Left lobe of liver (tissue), 2 donors: ENCODE data around the gene RNF123. TPM values are rescaled to one million over a fixed set of nuclear protein-coding genes. Genes with fewer than 3 reads are reported as not detected.

Experiments used
- ATAC-seq: fragments of 200-7000 bp; cut with Tn5 transposase; one replicate; pipeline ENCODE4 v1.9.1; 2020; ENCODE audit warnings: mild to moderate bottlenecking, moderate library complexity
- DNase-seq: peaks from one replicate; pipeline ENCODE4 v3.0.0-alpha.2; 2020; ENCODE audit warnings: low spot score
- total RNA-seq: library from RNA; stranded (reverse); gene quantifications from one replicate; pipeline ENCODE4 v1.2.1, GENCODE V29; 2021
- donor health status: DM: no; HTN: no; CAD: no; lungs with moderate emphysema.
- donor health status: DM: no; HTN: yes; CAD: no.

The RNF123 gene
- total RNA-seq, 1 donor from 2014 or later: 59.4 TPM

DNA sequence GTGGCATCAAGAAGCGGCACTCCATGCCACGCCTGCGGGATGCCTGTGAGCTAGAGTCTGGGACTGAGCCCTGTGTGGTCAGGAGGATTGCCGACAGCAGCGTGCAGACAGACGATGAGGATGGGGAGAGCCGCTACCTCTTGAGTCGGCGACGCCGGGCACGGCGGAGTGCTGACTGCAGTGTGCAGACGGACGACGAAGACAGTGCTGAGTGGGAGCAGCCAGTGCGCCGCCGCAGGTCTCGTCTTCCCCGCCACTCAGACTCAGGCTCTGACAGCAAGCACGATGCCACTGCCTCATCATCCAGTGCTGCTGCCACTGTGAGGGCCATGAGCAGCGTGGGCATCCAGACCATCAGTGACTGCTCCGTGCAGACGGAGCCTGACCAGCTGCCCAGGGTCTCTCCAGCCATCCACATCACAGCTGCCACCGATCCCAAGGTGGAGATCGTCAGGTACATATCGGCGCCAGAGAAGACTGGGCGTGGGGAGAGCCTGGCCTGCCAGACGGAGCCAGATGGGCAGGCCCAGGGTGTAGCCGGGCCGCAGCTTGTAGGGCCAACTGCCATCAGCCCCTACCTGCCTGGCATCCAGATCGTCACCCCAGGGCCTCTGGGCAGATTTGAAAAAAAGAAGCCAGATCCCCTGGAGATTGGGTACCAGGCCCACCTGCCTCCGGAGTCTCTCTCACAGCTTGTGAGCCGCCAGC lies 32.0 kb upstream of the RNF123 start:
- no peak for ATAC-seq
- DNase-seq: no peak

DNA sequence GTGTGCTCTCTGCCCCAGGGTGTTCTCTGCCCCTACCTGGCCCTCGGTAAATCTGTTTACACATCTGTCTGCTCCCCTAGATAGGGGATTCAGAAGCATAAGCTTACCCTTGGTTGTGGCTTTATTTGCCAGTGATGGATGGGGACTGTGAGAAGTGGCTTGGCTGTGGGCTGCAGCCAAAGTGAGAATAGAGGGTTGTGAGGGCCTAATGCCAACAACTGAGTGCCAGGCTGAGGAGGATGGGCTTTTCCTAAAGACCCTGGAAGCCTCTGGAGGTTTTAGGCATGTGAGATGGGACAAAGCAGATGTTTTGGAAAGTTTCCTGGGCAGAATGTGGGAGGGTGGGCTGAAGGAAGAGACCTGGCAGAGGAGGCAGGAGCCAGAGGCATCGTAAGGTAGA lies 30.6 kb upstream of the RNF123 start:
- ATAC-seq: no peak
- no peak for DNase-seq

DNA sequence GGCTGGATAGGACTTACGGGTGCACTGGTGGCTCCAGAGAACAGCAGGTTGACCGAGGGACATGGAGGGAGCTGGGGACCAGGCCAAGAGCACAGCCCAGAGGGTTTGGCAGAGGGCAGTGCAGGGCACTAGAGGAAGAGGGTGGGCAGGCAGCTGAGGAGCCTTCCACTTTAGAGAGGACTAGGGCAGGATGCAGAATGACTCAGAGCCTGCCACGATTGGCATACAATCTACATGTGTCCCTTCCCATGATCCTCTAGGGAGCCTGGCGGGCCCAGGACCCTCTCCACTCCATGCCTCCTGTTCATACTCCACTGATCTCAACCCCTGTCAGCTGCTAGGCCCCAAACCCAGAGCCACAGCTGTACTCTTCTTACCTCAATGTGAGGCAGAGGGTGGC lies 29.6 kb upstream of the RNF123 start:
- DNase-seq (no peak), ATAC-seq (no peak)

DNA sequence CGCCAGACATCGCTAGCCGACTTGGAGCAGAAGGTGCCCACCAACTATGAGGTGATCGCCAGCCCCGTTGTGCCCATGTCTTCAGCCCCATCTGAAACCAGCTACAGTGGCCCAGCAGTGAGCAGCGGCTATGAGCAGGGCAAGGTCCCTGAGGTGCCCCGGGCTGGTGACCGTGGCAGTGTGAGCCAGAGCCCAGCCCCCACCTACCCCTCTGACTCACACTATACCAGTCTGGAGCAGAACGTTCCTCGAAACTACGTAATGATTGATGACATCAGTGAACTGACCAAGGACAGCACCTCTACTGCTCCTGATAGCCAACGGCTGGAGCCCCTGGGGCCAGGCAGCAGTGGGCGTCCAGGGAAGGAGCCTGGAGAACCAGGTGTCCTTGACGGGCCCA lies 28.1 kb upstream of the RNF123 start:
- DNase-seq: no peak
- no peak for ATAC-seq

DNA sequence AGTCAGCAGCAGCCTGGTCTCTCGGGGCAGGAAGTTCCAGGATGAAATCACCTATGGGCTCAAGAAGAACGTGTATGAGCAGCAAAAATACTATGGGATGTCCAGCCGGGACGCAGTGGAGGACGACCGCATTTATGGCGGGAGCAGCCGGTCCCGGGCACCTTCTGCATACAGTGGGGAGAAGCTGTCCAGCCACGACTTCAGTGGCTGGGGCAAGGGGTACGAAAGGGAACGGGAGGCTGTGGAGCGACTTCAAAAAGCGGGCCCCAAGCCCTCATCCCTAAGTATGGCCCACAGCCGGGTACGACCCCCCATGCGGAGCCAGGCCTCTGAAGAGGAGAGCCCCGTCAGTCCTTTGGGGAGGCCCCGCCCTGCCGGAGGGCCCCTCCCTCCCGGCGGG lies 27.3 kb upstream of the RNF123 start:
- ATAC-seq (no peak), DNase-seq (no peak)

DNA sequence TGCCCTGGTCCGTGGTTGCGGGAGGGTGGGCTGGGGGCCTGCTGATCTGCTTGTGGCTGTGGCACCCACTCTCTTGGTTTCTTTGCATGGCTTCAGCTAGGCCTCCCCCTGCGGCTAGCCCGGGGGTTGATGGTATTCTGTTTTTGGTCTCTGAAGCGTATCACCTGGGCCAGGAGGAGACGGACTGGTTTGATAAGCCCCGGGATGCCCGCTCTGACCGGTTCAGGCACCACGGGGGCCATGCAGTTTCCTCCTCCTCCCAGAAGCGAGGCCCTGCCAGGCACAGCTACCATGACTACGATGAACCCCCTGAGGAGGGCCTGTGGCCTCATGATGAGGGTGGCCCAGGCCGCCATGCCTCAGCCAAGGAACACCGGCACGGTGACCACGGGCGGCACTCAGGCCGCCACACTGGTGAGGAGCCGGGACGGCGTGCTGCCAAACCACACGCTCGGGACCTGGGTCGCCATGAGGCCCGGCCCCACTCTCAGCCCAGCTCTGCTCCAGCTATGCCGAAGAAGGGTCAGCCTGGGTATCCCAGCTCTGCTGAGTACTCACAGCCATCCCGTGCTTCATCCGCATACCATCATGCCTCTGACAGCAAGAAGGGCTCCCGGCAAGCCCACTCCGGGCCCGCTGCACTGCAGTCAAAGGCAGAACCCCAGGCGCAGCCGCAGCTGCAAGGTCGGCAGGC lies 26.5 kb upstream of the RNF123 start:
- ATAC-seq (no peak), DNase-seq (no peak)

DNA sequence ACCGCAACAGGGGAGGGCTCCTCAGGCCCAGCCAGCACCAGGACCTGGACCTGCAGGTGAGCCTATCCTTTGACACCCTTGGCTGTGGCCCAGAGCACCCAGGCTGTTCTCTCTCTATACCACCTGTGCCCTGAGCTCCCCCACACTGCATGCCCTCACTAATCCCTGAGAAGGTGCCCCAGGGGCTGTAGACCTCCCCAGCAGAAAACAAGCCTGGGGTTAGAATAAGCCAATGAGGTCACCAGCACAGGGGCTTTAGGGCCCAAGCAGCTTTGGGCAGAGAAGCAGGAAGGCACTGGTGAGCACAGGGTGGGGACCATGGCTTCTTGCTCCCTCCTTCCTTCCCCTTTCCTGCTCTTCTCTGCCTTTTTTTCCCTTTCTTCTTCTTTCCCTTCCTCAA lies 25.5 kb upstream of the RNF123 start:
- DNase-seq: no peak
- ATAC-seq: no peak

DNA sequence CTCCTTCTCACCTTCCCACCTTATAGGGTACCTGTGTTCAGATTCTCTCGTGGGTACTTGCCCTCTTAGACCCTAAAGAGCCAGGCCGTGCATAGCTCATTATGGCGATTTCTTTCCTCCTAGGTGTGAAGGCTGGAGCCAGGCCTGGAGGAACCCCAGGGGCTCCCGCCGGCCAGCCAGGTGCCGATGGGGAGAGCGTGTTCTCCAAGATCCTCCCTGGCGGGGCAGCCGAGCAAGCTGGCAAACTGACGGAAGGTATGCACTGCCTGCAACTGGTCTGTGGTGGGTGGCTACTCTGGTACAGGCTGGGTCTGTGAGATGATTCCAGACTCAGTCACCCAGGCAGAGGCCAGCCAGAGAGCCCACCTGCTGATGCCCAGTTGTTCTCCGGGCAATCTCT lies 25.1 kb upstream of the RNF123 start:
- DNase-seq (no peak), ATAC-seq (no peak)

DNA sequence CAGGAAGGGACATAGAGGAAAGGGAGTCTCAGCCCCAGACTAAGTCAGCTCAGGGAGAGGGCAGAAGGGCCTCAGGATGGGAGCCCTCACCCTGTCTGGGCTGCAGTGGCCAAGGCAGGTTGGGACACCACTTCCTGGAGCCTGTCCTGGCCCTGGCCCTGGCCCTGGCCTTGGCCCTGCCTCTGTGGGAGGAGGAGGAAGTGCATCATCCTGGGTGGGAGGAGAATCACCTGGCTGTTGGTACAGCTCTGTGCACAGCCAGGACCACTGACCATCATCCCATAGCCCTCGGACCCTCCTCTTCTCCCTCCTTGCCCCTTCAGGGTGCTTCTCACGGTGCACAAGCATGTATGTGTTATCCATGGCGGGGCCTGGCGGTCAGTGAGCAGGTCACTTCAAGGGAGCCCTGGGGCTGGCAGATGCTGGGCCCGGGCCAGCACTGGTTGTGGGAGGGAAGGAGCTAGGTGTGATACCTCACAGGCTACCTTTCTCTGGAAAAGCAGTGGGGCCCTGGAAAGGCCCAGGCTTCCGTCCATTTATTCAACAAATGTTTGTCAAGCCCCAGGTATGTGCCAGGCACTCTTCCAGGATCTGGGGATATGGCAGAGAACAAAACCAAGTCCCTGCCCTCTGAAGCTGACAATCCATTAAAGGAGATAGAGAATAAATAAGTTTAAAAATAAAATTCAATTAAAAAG lies 23.4 kb upstream of the RNF123 start:
- peak; percentile 75 for ATAC-seq
- DNase-seq: peak; percentile 75

DNA sequence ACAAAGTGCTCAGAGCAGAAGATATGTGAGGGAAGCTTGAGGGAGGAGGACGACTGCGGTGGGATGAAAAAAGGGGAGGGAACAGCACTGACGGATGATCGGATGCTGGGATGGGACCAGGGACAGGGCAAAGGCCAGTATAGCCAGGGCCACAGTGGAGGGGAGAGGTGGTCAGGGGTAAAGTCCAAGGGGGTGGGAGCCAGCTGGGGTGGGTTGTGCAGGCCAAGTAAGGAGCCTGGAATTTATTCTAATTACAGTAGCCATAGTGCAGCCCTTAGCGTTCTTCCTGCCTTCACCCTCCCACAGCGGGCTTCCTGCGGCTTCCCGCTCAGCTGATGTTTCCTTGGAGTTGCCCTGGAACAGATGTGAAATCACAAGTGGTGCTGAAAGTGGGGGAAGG lies 22.8 kb upstream of the RNF123 start:
- DNase-seq (peak; percentile 75), ATAC-seq (peak; percentile 47)

DNA sequence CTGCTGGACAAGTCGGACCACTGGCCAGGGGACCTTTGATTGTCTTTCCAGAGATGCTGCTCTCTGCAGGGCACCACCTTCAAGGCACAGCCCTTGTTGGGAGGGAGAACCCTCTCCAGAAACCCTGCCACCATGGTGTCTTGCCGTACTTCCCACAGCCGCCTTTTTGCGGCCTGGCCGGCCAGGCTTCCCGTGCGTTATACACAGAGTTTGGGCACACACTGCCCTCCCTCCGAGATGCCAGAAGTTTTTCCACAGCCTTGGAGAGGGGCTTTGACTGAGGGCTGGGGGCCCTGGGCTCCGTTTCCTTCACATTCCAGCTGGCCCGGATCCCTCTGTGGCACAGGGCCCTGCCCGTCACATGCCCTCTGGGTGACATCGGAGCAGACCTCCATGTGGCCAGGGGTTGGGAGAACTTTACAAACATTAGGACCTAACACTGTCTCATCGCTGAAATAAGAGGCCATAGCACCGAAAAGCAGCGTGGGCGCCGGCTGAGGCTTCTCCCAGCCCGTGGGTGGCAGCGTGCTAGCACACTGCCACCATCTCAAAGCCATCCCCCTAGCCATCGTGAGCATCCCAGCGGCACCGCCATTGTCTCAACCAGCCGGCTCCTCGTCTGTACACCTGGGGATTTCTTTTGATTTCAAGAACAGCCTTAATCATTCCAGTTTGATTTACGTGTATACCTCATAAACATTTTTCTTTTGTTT lies 21.5 kb upstream of the RNF123 start:
- ATAC-seq (no peak), DNase-seq (no peak)

DNA sequence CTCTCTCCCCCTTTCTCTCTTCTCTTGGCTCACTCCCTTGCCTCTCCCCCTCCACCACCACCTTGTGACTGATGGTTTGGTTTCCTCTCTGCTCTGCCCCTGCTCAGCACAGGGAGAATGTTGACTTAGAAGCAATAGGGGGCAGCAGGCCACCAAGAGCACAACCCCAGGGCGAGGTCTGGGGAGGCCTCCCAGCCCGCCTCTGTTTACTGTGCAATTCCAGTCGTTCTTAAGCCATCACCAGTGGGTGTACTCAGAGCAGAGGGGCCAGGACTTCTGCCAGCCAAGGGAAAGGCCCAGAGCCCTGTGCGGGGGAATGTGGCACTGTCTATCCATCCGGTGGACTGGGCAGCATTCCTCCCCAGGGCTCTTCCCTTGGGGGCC lies 21.0 kb upstream of the RNF123 start:
- DNase-seq: no peak
- ATAC-seq: peak; percentile 0

DNA sequence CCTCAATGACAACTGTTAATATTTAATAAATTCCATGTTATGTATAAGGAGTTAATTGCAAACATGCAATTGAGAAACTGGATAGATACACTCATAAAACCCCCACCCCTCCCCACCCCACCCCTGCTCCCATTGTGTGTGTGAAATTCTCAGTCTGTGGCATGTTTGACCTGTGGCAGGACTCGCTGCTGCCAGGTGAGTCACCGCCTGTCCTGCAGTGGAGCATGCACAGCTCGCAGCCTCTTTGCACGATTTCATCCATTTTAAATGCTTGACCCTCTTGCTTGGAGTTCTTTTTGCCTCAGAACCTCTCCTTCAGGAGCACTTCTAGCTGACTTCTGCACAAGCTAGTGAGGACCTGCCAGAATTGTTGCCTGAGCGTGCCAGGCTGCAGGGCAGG lies 20.5 kb upstream of the RNF123 start:
- DNase-seq (no peak), ATAC-seq (no peak)

DNA sequence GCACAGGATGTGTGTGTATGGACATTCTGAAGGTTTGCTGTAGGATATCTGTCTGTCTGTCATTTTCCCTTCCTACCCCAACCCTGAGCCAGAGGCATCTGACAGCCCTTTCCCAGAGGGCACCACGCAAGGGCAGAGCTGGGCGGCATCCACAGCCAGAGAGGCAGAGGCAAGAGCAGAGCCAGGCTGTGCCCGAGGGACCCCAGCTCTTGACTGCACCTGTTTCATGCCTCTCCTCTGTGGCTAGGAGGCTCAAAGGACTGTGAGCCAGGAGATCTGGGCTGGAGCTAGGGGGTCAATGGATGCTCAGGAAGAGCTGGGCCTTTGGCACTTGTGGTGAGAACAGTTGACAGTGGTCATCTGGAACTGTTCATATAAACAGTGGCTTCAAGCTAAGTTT lies 20.0 kb upstream of the RNF123 start:
- no peak for DNase-seq
- no peak for ATAC-seq

DNA sequence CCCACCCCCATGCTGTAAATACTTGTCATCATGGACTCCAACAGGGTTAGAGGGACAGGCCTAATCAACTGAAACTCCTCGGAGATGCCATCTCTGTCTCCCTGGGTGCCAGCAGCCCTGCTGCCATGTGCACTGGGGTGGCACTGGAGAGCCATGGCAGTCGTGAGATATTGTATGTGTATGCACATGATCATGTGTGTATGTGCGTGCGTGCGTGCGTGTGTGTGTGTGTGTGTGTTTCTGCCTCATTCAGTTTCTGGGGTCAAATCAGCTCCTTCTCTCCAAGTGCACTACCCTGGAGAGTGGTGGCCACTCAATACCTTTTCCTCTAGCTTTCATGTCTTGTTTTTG lies 18.4 kb upstream of the RNF123 start:
- no peak for DNase-seq
- ATAC-seq: no peak

DNA sequence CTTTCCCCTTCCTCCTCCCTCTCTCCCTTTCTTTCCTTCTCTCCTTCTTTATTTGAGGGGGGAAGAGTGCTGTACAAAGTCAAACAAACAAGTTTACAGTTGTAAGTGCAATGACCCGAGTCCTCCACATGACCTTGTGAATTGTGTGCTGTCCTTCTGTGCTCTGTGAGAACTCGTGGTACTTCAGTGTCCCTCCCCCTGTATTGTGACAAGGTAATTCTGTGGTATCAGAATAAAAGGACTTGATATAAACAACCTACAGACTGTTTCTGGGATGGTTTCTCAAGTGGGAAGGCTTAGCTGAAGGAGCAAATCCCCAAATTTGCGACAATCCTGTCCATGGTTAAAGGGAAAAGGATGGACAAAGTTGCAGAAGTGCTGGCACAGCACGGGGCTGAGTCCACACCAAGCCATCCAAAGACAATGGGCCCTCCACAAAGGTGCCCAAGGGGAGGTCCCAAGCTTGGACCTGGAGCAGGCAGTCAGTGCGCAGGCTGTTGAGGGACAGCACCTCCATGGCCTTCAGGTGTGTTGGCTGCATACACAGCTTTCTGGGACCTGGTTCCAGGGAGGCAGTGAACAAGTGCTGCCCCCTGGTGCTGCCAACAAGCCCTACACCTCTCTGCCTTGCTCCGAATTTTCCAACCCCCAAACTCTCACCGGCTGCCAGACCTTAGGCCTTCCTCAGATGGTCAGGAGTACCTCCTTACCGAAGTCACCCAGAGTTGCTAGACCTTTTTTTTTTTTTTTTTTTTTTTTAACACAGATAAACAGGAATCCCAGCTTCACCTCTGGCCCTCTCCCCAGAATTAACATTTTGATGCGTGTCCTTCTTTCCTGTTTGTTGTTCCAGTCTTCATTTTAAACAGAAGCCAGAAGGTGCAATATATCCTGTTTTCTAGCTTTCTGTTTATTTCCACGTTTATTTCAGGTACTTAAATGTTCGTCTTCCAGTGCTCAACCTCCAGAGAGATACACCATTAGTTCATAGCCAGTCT lies 17.8 kb upstream of the RNF123 start:
- ATAC-seq (peak; percentile 58), DNase-seq (peak; percentile 87)

DNA sequence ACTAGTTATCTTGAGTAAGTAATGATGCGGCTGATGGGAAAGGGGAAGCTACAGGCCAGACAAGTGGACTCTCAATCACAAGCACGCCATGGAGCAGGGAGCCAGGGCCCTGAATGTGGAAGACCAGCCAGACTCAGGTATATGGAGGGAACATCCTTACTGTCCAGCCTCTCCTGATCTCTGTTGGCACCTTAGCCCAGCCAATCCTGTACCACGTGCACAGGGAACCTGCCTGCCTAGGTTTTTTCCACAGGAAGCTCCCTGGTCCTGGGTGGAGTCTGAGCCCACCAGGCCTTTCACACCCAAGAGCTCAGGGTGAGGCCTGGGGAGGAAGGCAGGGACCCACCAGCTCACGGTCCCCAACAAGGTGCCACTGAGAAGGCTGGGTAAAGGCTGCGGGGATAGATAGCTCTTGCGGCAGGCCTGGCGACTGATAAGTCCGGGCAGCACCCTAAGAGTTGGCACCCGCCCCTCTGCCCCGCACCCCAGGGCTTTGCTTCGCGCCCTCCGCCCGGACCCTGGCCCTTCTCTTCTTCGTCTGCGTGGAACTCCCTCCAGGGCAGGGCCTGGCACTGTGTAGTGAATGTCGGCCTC lies 16.1 kb upstream of the RNF123 start:
- DNase-seq (no peak), ATAC-seq (peak; percentile 1)

DNA sequence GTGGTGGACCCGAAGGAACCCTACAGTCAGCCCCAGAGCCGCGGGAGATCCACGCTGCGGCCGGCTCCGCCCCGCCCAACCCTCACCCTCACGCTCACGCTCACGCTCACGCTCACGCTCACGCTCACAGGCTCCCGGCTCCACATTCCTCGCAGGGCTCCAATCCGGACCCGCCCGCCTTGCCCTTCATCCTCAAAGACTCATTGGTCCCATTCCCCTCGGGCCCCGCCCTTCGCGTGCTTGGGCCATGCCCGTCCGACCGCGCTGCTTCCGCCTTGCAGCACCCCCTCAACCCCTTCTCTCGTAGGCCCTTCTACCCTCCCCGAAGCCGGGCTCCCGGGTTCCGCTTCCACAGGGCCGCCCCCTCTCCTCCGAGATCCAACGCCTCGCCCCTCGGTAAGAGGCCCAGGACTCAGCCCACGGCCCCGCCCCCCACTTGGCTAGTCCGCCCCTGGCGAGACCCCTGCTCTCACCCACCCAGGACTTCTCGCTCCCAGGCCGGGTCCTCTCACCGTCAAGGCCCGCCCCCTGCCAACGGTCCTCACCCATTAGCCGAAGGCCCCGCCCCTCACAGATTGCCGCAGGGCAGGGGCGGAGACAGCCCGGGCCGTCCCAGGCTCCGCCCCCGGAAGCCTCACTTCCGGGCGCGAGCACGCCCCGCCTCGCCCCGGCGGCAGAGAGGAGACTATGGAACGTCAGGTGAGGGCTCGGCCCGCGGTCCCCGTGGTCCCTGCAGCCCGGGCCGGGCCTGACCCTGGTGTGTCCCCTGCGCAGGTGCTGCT lies 15.5 kb upstream of the RNF123 start, which contains the start of gene APEH:
Gene APEH (plus strand): TSS at position 637 of the 782 bp plus-strand sequence. CDS start 51 bp downstream, at position 688.
- ATAC-seq (peak; percentile 80), DNase-seq (peak; percentile 98)

DNA sequence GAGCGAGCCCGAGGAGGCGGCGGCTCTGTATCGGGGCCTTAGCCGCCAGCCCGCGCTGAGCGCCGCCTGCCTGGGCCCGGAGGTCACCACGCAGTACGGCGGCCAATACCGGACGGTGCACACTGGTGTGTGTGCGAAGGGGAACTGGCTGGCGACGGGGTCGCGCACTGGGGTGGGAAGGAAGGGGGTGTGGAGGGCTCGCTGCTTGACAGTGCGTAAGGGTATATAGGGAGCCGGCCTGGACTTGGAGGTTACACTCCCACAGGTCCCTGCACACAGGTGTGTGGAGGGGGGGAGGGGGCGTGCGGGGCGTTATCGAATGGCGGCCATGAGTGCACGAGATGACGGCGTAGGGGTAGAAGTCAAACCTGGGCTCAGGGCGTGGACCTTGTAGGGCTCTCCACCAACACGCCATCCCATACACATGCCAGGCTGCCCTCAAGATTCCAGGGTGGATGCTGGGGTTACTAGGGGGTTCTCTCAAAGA lies 14.8 kb upstream of the RNF123 start:
- ATAC-seq (peak; percentile 5), DNase-seq (no peak)
